Neuronal stem cell (in vitro differentiated cells): Measurements from ENCODE around the gene NDUFAB1.

Experiments
- DNase-seq: peaks from one replicate; pipeline ENCODE4 v3.0.0-alpha.2; 2013; ENCODE audit warnings: low spot score
- H2AFZ ChIP-seq: one replicate; pipeline ENCODE4 v1.6.1; 2013; ENCODE audit warnings: mild to moderate bottlenecking, low read length, inconsistent platforms
- H2AK5ac ChIP-seq: 2 replicates; pipeline ENCODE4 v1.6.1; 2013; ENCODE audit warnings: low read depth, mild to moderate bottlenecking, inconsistent platforms, low read length, moderate library complexity, mixed read lengths
- H2BK120ac ChIP-seq: 2 replicates; pipeline ENCODE4 v1.6.1; 2013; ENCODE audit warnings: low read depth, mild to moderate bottlenecking, inconsistent platforms, low read length, moderate library complexity, mixed read lengths
- H2BK12ac ChIP-seq: one replicate; pipeline ENCODE4 v1.6.1; 2013; ENCODE audit warnings: low read length, inconsistent platforms
- H2BK15ac ChIP-seq: 2 replicates; pipeline ENCODE4 v1.6.1; 2013; ENCODE audit warnings: mild to moderate bottlenecking, low read length, inconsistent platforms, mixed read lengths
- H2BK5ac ChIP-seq: one replicate; pipeline ENCODE4 v1.6.1; 2013; ENCODE audit warnings: inconsistent platforms, mild to moderate bottlenecking, low read length, moderate library complexity
- H3K14ac ChIP-seq: one replicate; pipeline ENCODE4 v1.6.1; 2013; ENCODE audit warnings: low read length, inconsistent platforms
- H3K18ac ChIP-seq: 2 replicates; pipeline ENCODE4 v1.6.1; 2013; ENCODE audit warnings: low read length, inconsistent platforms
- H3K23ac ChIP-seq: 2 replicates; pipeline ENCODE4 v1.6.1; 2013; ENCODE audit warnings: low read depth, mild to moderate bottlenecking, mixed read lengths, low read length, inconsistent platforms; ENCODE audit not compliant: poor library complexity
- H3K27ac ChIP-seq: replicated peaks from 3 replicates; pipeline ENCODE4 v1.5.1; 2013; ENCODE audit warnings: low read length, inconsistent platforms
- H3K27me3 ChIP-seq, 3 experiments: 2 replicates each; pipeline ENCODE4 v1.6.1; 2013; ENCODE audit warnings: low read length in 3 of 3, mild to moderate bottlenecking in 2 of 3, inconsistent platforms in 1 of 3, low read depth in 1 of 3, mixed read lengths in 1 of 3, moderate library complexity in 1 of 3; ENCODE audit not compliant: control insufficient read depth in 3 of 3, insufficient read depth in 3 of 3
- H3K36me3 ChIP-seq, 2 donors: replicated peaks in 1 of 2; 2 replicates each; pipeline ENCODE4 v1.6.1; 2013; ENCODE audit warnings: low read length in 2 of 2; ENCODE audit not compliant: control insufficient read depth in 2 of 2, insufficient read depth in 2 of 2
- H3K4ac ChIP-seq: 2 replicates; pipeline ENCODE4 v1.6.1; 2013; ENCODE audit warnings: inconsistent platforms, mild to moderate bottlenecking, low read length, moderate library complexity
- H3K4me1 ChIP-seq, 2 donors: 1 replicate in 1 of 2; 2 replicates in 1 of 2; pipeline ENCODE4 v1.6.1; 2013; ENCODE audit warnings: low read length in 2 of 2, low read depth in 1 of 2; ENCODE audit not compliant: control insufficient read depth in 2 of 2, insufficient read depth in 1 of 2
- H3K4me2 ChIP-seq: one replicate; pipeline ENCODE4 v1.6.1; 2013; ENCODE audit warnings: mild to moderate bottlenecking, low read length, inconsistent platforms; ENCODE audit not compliant: insufficient read depth, poor library complexity, severe bottlenecking
- H3K4me3 ChIP-seq, 2 donors: 2 replicates each; pipeline ENCODE4 v1.5.1; 2013; ENCODE audit warnings: low read length in 2 of 2, mild to moderate bottlenecking in 2 of 2, inconsistent platforms in 1 of 2, moderate library complexity in 1 of 2
- H3K79me1 ChIP-seq: one replicate; pipeline ENCODE4 v1.6.1; 2013; ENCODE audit warnings: low read depth, mild to moderate bottlenecking, inconsistent platforms, low read length, moderate library complexity
- H3K9ac ChIP-seq: one replicate; pipeline ENCODE4 v1.6.1; 2013; ENCODE audit warnings: mild to moderate bottlenecking, low read depth, low read length, inconsistent platforms; ENCODE audit not compliant: poor library complexity
- H3K9me3 ChIP-seq, 2 donors: replicated peaks in 1 of 2; 2 replicates each; pipeline versions ENCODE3 to v1.6.1; 2013; ENCODE audit warnings: low read length in 2 of 2, mild to moderate bottlenecking in 2 of 2, inconsistent platforms in 1 of 2, low read depth in 1 of 2, mixed read lengths in 1 of 2, moderate library complexity in 1 of 2; ENCODE audit not compliant: control insufficient read depth in 2 of 2, insufficient read depth in 1 of 2
- H4K8ac ChIP-seq: one replicate; pipeline ENCODE4 v1.6.1; 2013; ENCODE audit warnings: low read depth, mild to moderate bottlenecking, inconsistent platforms, low read length, moderate library complexity
- H4K91ac ChIP-seq: one replicate; pipeline ENCODE4 v1.6.1; 2013; ENCODE audit warnings: low read length, low read depth, mild to moderate bottlenecking, inconsistent platforms; ENCODE audit not compliant: poor library complexity
- WGBS, 2 donors: extraction: QIAGEN DNeasy Blood & Tissue Kit; methylation state at CpG; one replicate each; pipeline ENCODE4 v1.1.7; 2013; ENCODE audit warnings: missing lambda C conversion rate in 2 of 2, mixed read lengths in 1 of 2; ENCODE audit not compliant: insufficient read length in 2 of 2, insufficient replicate concordance in 1 of 2; ENCODE audit errors: extremely low coverage in 2 of 2; 5-methylcytosine and 5-hydroxymethylcytosine counted together

The NDUFAB1 gene

DNA sequence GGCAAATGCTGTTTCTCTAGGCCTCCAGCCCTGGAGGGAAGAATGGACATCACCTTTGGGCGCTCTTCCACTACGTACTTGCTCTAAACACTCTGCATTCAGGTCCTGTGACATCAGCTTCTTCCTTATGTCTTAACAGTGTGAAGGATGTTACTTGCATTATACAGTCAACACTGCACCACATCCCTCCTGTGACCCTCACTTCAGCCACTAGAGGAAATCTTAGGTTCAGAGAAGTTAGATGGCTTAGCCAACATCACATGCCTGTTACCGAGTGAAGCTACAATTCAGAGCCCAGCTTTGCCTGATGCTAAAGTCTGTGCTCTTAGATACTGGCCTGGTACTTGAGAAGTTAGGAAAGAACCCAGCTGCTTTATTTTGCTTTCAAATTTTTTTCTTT, 20.3 kb downstream of the NDUFAB1 start:
- Histone ChIP-seq H2BK120ac (no peak overlapping the region), H3K23ac (no peak overlapping the region), H2BK15ac (no peak overlapping the region), H4K8ac (no peak overlapping the region), H3K27ac (no peak overlapping the region), H3K27me3 (no peaks in the 10 kb centered on the region), H3K4ac (no peak overlapping the region), H3K9me3 (no peaks in the 10 kb centered on the region), H2AK5ac (no peak overlapping the region), H4K91ac (no peak overlapping the region), H3K4me3 (no peak overlapping the region), H3K18ac (no peak overlapping the region), H3K79me1 (no peaks in the 10 kb centered on the region), H3K9ac (no peak overlapping the region), H2AFZ (no peak overlapping the region), H2BK5ac (no peak overlapping the region), H2BK12ac (no peak overlapping the region), H3K4me1 (no peaks in the 10 kb centered on the region), H3K14ac (no peak overlapping the region), H3K4me2 (no peak overlapping the region), H3K36me3 (peaks cover 36 to 86% of the 10 kb centered on the region in 2 donors)
- no CpG with 5 or more reads among the region's 3 CpGs for WGBS, 2 donors
- DNase-seq: no peak

GRCh38 chr16:23573817-23574216, 22.3 kb downstream of the NDUFAB1 start:
- no peak for DNase-seq
- Histone ChIP-seq H3K4ac (no peak overlapping the region), H2BK5ac (no peak overlapping the region), H3K9me3 (no peaks in the 10 kb centered on the region), H3K4me3 (no peak overlapping the region), H2AK5ac (no peak overlapping the region), H3K27me3 (no peaks in the 10 kb centered on the region), H3K4me2 (no peak overlapping the region), H2BK12ac (no peak overlapping the region), H3K9ac (no peak overlapping the region), H2BK15ac (no peak overlapping the region), H3K27ac (no peak overlapping the region), H3K14ac (no peak overlapping the region), H4K91ac (no peak overlapping the region), H3K18ac (no peak overlapping the region), H3K23ac (no peak overlapping the region), H3K36me3 (peaks cover 33 to 87% of the 10 kb centered on the region in 2 donors), H4K8ac (no peak overlapping the region), H3K79me1 (no peaks in the 10 kb centered on the region), H3K4me1 (no peaks in the 10 kb centered on the region), H2AFZ (no peak overlapping the region), H2BK120ac (no peak overlapping the region)
- no CpG with 5 or more reads among the region's 5 CpGs for WGBS, 2 donors

DNA sequence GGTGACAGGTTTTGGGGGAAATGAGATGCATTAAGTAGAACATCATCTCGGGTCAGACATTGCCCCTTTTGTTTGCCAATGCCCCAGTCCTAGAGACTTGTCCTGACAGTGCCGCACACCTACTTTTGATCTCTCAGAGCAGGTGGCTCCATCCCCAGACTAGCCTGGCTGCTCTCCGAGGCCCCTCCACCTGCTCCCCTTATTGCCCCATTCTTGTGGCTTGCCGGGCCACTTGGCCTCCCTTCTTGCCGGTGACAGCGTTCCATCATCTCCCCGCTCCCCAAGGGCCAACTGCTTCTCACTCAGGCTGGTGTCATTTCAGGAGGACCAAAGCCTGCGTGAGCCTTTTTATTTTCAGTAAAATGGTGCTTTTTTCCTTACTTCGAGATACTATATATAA, 23.7 kb downstream of the NDUFAB1 start:
- Histone ChIP-seq H3K79me1 (no peaks in the 10 kb centered on the region), H3K9ac (no peak overlapping the region), H4K8ac (no peak overlapping the region), H3K36me3 (peaks cover 33 to 87% of the 10 kb centered on the region in 2 donors), H2BK120ac (no peak overlapping the region), H3K4me2 (no peak overlapping the region), H2AK5ac (no peak overlapping the region), H3K4me1 (no peaks in the 10 kb centered on the region), H3K14ac (no peak overlapping the region), H3K23ac (no peak overlapping the region), H2AFZ (no peak overlapping the region), H3K18ac (no peak overlapping the region), H3K4ac (no peak overlapping the region), H4K91ac (no peak overlapping the region), H3K27me3 (no peaks in the 10 kb centered on the region), H2BK5ac (no peak overlapping the region), H2BK12ac (no peak overlapping the region), H2BK15ac (no peak overlapping the region), H3K4me3 (no peak overlapping the region), H3K27ac (no peak overlapping the region), H3K9me3 (no peaks in the 10 kb centered on the region)
- no CpG with 5 or more reads among the region's 9 CpGs for WGBS, 2 donors
- DNase-seq: no peak

DNA sequence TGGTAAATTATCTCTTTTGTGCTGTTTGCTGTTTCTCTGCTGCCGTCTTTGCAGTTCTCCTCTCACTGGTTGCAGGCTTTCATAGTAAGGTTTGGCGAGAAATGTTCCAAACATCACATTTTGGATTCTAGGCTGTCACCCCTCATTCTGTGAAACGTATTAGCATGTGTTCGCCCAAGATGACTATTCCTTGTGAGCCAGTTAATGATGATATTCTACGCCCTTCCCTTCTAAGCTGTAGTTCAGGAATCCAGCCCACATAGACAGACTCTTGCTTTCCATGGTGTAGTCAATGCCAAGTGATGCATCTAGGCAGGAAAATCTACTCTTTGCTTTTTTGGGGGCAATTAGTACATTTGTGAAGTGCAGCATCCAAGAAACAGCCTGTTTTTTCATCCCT, 24.2 kb downstream of the NDUFAB1 start:
- no peak overlapping the region for H4K91ac ChIP-seq
- no peak overlapping the region for H3K4ac ChIP-seq
- H2AFZ ChIP-seq: no peak overlapping the region
- no peaks in the 10 kb centered on the region for H3K27me3 ChIP-seq
- no peak overlapping the region for H3K14ac ChIP-seq
- H3K36me3 ChIP-seq: peaks cover 36 to 90% of the 10 kb centered on the region in 2 donors
- no peak overlapping the region for H4K8ac ChIP-seq
- no peak overlapping the region for H2BK5ac ChIP-seq
- H3K27ac ChIP-seq: no peak overlapping the region
- H3K23ac ChIP-seq: no peak overlapping the region
- no peak overlapping the region for H3K18ac ChIP-seq
- no peaks in the 10 kb centered on the region for H3K4me1 ChIP-seq
- no peak overlapping the region for H2BK120ac ChIP-seq
- H2BK15ac ChIP-seq: no peak overlapping the region
- H3K4me3 ChIP-seq: no peak overlapping the region
- H3K9ac ChIP-seq: no peak overlapping the region
- DNase-seq: no peak
- H3K79me1 ChIP-seq: no peaks in the 10 kb centered on the region
- no peaks in the 10 kb centered on the region for H3K9me3 ChIP-seq
- no CpG with 5 or more reads among the region's 5 CpGs for WGBS, 2 donors
- H3K4me2 ChIP-seq: no peak overlapping the region
- H2BK12ac ChIP-seq: no peak overlapping the region
- H2AK5ac ChIP-seq: no peak overlapping the region
